Measurements from ENCODE around the gene A3GALT2. TPM values are rescaled to one million over a fixed set of nuclear protein-coding genes. Genes with fewer than 3 reads are reported as not detected.

A3GALT2 gene
- total and polyA plus RNA-seq, 8 donors = not detected

GRCh38 chr1:33317946-33318345 lies 3.0 kb downstream of the A3GALT2 start:
- peaks cover 3 to 19% (median 14%) of the 10 kb centered on the region in 4 donors for H3K36me3 ChIP-seq
- no peak overlapping the region for H3K4me3 ChIP-seq
- peaks cover 0 to 10% (median 0%) of the 10 kb centered on the region in 4 donors for H3K4me1 ChIP-seq
- TF ChIP-seq CTCF (IDR thresholded peaks at IDR 0.05) (no peak), POLR2AphosphoS5 (IDR thresholded peaks at IDR 0.05) (no peak), EP300 (IDR thresholded peaks at IDR 0.05) (no peak), POLR2A (IDR thresholded peaks at IDR 0.05) (no peak)
- WGBS, 5 donors = 58 to 81% (median 66%) methylated on average over 6 of the region's 6 CpGs
- no peak overlapping the region for H3K27ac ChIP-seq
- intact Hi-C loops (cut with DNase I; ENCODE audit: low total_unique reads) = no loop called here
- no peak for DNase-seq
- H3K9me3 ChIP-seq = no peaks in the 10 kb centered on the region
- no peaks in the 10 kb centered on the region for H3K27me3 ChIP-seq

GRCh38 chr1:33317354-33317753 lies 3.5 kb downstream of the A3GALT2 start:
- peaks cover 0 to 13% (median 8%) of the 10 kb centered on the region in 4 donors for H3K36me3 ChIP-seq
- H3K9me3 ChIP-seq = no peaks in the 10 kb centered on the region
- 48 to 78% (median 68%) methylated on average over 1 of the region's 1 CpG for WGBS, 5 donors
- intact Hi-C loops (cut with DNase I; ENCODE audit: low total_unique reads) = no loop called here
- H3K27me3 ChIP-seq = no peaks in the 10 kb centered on the region
- no peak for DNase-seq
- no peak overlapping the region for H3K27ac ChIP-seq
- H3K4me3 ChIP-seq = no peak overlapping the region
- no peak for TF ChIP-seq POLR2A (IDR thresholded peaks at IDR 0.05)
- no peak for TF ChIP-seq POLR2AphosphoS5 (IDR thresholded peaks at IDR 0.05)
- no peak for TF ChIP-seq EP300 (IDR thresholded peaks at IDR 0.05)
- TF ChIP-seq CTCF (IDR thresholded peaks at IDR 0.05) = no peak
- peaks cover 0 to 10% (median 0%) of the 10 kb centered on the region in 4 donors for H3K4me1 ChIP-seq

- Histone ChIP-seq H3K27me3 (no peaks in the 10 kb centered on the region), H3K4me1 (peaks cover 0 to 10% (median 0%) of the 10 kb centered on the region in 4 donors), H3K9me3 (no peaks in the 10 kb centered on the region), H3K4me3 (no peak overlapping the region), H3K27ac (no peak overlapping the region), H3K36me3 (peaks cover 0 to 6% (median 1%) of the 10 kb centered on the region in 4 donors)
- WGBS, 5 donors = 73 to 78% (median 74%) methylated on average over 2 of the region's 2 CpGs
- TF ChIP-seq EP300 (IDR thresholded peaks at IDR 0.05) (no peak), POLR2AphosphoS5 (IDR thresholded peaks at IDR 0.05) (no peak), POLR2A (IDR thresholded peaks at IDR 0.05) (no peak), CTCF (IDR thresholded peaks at IDR 0.05) (no peak)
- DNase-seq = no peak
- intact Hi-C loops (cut with DNase I; ENCODE audit: low total_unique reads) = no loop called here
These were observed 4.3 kb downstream of the A3GALT2 start for GRCh38 chr1:33316601-33317000.

- H3K36me3 ChIP-seq = no peaks in the 10 kb centered on the region
- no peaks in the 10 kb centered on the region for H3K4me1 ChIP-seq
- no peaks in the 10 kb centered on the region for H3K9me3 ChIP-seq
- TF ChIP-seq CTCF (IDR thresholded peaks at IDR 0.05) = no peak
- no peak for TF ChIP-seq POLR2A (IDR thresholded peaks at IDR 0.05)
- no peak for TF ChIP-seq EP300 (IDR thresholded peaks at IDR 0.05)
- TF ChIP-seq POLR2AphosphoS5 (IDR thresholded peaks at IDR 0.05) = no peak
- no peak for DNase-seq
- intact Hi-C loops (cut with DNase I; ENCODE audit: low total_unique reads) = no loop called here
- no peak overlapping the region for H3K4me3 ChIP-seq
- H3K27ac ChIP-seq = no peak overlapping the region
- 82 to 88% (median 86%) methylated on average over 9 of the region's 9 CpGs for WGBS, 5 donors
- H3K27me3 ChIP-seq = no peaks in the 10 kb centered on the region
These were observed 6.5 kb downstream of the A3GALT2 start for GRCh38 chr1:33314416-33314815.

Measured in stomach (tissue), 9 donors.